C4-2B (cell line): ENCODE data around the gene MOB1B.

Source experiments
- CTCF ChIP-seq: fragments of 450-650 bp; conservative IDR thresholded peaks from 2 replicates; pipeline ENCODE4 v1.5.1; 2017; ENCODE audit warnings: mild to moderate bottlenecking
- ZFX ChIP-seq: fragments of 450-650 bp; IDR thresholded peaks from 2 replicates; pipeline ENCODE4 v1.6.1; 2017

DNA sequence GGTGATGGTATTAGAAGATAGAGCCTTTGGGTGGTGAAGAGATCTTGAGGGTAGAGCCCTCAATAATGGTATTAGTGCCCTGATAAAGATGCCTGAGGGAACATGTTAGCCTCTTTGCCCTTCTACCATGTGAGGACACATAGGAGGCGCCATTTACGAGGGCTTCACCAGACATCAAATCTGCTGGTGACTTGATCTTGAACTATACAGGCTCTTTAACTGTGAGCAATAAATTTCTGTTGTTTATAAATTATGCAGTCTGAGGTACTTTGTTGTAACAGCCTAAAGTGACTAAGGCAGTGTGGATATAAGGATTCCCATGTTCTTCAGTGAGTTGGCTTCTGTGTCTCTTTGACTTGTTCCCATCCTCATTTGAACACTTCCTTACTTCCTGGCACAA, 11.8 kb downstream of the MOB1B start:
- TF ChIP-seq CTCF = no peak
- TF ChIP-seq ZFX = no peak
